Stimulated activated CD4-positive, alpha-beta T cell treated with anti-CD3 and anti-CD28 coated beads, Interleukin-1b, Interleukin-23, amount 100 ng/mL, for 4 hours (primary cell): ENCODE data around the gene EPHA1.
"Not testable (repeated sequence)": the region's sequence is repeated elsewhere in the genome, so short reads cannot be mapped to it uniquely, and the experiment has no call there.

Experiments
- DNase-seq, 2 donors: peaks; one replicate each; pipeline ENCODE4 v3.0.0-alpha.2; 2020; ENCODE audit warnings: low read depth in 2 of 2

The EPHA1 gene

DNA sequence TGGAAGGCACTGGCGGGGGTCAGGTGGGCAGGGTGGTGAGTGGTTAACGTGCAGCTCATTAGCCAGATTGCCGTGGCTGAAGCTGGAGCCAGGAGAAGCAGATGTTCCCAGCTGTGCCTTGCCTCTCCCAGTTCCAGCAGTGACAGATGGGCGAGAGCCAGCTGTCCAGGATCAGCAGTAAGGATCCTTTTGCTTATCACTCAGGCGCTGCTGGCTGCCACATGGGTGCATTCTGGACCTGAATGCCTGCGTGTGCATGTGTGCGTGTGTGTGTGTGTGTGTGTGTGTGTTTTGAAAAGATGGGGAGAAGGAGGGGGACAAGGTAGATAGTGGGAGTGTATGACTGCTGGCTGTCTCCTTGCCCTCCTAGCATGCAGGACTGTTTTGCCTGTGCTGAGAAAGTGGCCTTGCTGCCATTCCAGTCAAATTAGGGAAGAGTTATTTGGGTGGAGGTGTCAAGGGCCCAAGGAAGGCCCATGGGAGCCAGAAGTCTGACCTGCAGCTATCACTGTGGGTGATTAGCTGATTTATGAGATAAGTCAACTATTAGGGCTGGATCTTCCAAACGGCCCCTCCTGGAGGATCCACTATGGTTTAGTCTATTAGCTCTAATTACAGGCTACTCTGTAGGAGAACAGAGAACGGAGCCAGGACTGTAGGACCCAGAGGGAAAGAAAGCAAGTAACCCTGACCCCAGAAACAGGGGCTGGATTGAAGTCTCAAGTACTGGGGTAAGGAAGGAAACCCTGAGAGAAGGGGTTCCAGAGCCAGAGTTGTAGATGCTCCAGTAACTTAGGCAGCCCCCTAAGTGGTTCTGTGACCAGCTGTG lies 3.3 kb downstream of the EPHA1 start:
- no peak for DNase-seq

DNA sequence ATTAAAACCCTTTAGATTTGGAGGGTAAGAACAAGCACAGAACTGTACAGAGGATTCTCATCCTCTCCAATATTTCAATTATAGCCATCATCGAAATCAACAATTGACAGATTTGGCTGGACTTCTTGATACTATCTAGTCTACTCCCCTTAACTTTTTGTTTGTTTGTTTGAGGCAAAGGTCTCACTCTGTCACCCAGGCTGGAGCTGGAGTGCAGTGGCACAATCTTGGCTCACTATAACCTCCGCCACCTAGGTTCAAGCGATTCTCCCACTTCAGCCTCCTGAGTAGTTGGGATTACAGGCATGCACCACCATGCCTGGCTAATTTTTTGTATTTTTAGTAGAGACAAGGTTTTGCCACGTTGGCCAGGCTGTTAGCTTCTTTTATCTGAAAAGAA lies 6.4 kb downstream of the EPHA1 start:
- not testable (repeated sequence) for DNase-seq

DNA sequence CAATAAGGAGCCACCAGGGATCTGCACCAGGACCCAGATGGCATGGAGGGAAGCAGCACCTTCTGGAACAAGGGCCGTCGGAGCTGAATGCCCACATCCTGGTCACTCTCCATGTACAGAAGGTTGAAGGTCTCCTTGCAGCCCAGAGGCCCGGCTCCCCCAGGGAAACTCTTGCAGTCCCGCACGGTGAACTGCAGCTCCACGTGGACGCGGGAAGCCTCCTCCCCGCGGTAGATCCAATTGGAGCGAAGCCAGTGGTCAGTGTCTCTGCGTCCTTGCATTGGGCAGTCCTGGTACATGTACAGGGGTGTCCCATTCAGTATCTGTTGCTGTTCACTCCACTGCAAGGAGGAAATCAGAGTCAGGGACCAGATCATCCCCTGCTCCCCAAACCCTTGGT lies 7.4 kb downstream of the EPHA1 start:
- no peak for DNase-seq

DNA sequence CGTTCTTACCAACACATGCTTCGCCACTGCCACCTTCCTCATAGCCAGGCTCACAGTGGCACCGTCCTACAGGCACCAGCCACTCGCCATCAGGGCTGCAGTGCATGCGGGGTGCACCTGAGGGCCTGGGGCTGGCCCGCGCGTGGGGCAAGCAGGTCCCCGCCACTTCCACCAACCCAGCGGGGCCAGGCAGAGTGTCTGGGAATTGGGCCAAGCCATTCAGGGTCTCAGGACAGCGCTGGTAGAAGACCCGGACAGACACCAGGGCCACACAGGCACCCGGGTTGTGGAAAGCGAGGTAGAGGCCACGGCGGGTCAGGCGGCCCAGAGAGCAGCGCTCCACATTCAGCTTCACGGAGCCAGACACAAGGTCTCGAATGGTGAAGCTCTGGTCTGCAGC lies 9.0 kb downstream of the EPHA1 start:
- no peak for DNase-seq

DNA sequence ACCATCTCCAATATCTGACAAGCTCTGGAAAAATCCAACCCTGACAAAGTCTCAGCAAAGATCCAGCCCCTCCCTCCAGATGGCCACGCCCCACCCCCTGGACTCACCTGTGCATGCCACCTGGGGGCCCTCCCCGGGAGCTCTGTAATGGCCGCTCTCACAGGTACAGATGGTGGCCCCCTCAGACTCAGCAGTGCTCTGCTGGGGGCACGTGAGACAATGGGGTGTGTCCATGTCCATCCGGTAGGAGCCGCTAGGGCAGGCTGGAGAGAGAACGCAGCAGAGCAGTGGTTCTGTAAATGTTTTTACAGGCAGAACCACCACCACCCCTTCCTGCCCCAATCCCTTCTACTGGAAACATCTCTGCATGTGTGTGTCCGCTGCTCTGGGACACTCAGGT lies 9.5 kb downstream of the EPHA1 start:
- DNase-seq: no peak

DNA sequence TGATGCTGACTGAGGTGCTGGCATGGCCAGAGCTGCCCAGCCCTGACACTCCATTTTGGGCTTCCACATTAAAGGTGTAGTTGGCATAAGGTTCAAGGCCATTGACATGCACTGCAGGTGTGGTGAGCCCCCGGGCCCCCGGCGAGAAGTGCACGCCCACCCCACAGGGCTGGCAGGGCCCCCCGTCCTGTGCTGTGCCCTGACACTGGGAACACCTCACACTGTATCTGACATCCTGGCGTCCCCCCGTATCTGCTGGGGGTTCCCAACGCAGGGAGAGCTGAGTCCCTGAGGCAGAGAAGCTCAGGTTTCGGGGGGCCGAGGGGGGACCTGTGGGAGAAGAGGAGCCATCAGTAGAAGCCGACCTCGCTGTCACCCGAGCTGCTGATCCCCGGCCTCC lies 10.0 kb downstream of the EPHA1 start:
- no peak for DNase-seq

DNA sequence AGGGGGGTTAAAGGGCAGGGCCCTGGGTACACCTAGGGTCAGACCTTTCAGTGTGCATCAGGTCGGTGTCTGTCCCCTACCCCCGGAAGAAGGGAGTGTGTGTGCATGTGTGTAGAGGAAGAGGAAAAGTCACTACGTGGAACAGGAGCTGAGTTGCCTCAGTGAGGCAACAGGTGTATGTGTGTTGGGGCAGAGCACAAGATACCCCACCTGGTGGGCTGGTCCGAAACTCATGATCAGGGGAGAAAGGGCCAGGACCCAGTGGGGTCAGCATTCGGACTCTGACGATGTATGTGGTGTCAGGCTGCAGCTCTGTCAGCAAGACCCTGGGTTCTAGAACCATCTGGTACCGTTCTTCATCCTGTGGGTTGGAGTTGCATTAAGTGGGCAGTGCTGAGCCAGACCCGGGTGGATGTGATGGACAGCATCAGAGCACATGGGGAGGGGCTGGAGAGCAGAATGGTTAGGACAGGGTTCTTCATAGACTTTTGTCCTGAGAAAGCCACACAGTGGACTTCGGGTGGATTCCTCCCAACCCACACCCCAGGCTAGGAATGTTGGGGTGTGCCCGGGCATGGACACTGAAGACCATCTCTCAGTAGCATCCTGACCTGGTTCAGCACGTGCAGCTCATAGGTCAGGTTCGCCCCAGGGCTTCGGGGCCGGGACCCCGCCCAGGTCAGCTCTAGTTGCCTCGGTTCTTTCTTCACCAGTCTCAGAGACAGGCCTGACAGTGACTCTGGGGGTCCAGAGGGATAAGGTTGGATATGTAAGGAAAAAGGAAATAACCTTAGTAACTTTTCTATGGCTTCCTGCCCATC lies 10.7 kb downstream of the EPHA1 start:
- no peak for DNase-seq

DNA sequence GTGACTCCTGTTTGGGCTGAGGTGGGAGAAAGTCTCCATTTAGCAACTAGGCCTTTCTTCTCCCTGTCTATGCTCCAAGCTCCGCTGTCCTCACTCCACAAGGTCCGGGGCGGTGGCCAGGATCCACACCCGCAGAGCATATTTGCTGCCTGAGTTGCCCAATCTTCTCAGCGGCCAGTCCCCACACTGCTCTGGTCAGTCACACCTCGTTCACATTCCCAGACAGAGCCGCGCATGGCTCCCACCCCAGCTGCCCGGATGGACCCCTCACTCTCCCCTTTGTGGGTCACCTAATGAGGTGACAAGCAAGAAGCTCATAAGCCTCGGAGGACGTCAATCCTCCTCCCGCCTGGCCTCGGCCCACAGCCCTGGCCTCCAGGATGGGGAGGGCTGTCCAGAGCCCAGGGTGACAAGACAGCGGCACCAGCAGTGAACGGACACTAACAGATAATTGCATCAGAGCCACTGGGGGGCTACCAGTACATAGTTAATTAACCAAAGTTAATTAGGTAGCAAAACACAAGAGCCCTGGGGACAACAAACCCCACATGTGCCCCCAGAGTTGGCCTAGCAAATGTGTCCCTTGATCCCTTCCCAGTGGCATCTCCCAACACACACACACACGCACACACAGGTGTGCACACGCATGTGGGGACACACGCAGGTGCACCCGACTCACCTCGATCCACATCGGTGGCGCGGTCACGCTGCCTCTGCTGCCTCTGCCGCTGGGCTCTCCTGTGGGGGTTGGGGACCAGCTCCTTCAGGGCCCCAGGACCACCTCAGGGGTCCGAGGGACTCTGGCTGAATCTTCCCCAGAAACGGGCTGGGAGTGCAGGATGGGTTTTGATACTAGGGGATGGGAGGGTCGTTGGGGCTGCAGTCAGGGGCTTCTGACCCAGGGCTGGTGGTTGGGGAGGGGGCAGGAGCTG lies 11.8 kb downstream of the EPHA1 start:
- DNase-seq: no peak

DNA sequence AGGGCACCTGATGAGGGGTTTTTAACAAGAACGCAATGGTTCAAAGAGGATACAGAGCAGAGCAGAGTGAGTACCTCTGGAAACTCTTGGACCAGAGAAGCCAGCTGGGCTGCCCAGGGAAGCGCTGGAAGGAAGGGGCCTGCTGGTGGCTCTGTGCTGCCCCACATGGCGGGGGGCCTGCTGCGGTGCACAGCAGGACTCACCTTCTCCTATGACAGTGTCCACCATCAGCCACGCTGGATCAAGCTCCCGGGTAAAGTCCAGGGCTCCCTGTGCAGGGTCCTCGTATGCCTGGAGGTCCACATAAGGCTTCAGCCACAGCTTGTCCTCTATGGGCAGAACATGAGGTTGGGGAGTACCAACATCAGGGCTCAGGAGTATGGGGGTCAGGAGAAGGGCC lies 12.5 kb downstream of the EPHA1 start:
- no peak for DNase-seq

DNA sequence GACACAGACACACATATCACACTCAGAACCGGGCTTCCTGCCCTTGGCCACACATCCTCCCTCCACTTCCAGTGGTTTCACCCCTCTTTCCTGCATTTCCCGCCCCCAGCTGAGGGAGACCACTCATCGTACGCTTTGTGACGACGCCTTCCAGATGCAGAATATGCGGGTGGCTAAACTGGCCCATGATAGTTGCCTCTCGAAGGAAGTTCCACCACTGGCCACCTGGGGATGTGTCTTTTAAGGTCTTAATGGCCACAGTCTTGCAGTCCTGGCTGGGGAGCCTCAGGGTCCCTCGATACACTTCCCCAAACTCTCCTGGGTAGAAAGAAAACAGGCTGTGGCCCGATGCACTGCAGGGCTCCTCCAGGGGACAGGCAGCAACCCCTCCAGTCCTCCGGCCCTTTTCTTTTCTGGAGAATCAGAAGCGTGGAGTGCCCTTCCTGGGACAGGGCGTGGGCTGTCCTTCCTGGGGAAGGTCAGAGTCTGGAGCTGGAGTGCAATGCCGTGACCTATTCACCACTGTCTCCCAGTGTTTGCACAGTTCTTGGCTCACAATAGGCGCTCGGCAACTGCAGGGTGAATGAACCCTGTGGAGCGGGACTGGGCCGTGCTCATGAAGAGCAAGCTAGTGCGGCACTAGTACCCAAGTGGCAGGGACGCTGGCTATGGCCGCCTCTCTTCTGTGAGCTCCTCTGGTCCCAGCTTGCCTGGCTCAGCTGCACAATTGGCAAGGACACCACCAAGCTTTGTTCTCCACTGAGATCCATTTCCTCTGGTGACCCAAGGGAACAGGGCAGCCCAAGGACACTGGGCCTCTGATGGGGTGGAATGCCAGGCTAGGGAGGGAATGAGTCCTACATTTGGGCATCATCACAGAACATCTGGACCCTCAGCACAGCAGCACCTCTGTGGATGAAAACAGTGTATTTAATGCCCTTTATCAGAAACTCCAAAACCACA lies 13.2 kb downstream of the EPHA1 start:
- DNase-seq: no peak

DNA sequence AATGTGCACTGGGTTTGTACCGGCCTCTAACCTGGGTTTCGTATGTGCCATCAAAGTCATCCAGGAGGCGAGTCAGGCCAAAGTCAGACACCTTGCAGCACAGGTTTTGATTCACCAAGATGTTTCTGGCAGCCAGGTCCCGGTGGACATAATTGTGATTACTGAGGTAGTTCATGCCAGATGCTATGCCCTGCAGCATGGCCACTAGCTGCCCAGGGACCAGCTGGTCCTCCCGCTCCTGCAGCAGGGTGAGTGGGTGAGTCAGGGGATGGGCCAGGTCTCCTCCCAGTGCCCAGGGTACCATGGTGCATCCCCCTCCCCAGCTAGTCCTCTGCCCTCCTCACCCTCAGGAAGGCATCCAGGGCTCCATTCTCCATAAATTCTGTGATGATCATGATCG lies 13.9 kb downstream of the EPHA1 start:
- no peak for DNase-seq

DNA sequence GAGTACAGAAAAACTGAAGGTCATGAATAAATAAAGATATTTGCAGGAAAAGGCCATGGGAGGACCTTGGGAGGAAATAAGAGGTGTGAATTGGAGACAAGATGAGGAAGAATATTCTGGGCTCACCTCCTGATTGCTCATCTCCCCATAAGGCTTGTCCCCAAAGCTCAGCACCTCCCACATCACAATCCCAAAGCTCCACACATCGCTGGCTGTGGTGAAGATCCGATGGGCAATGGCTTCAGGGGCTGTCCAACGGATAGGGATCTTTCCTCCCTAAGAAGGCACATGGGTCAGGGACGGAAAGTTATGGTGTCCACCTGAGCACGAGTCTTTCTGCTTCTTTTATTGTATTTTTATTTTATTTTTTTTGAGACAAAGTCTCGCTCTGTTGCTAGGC lies 14.6 kb downstream of the EPHA1 start:
- no peak for DNase-seq

DNA sequence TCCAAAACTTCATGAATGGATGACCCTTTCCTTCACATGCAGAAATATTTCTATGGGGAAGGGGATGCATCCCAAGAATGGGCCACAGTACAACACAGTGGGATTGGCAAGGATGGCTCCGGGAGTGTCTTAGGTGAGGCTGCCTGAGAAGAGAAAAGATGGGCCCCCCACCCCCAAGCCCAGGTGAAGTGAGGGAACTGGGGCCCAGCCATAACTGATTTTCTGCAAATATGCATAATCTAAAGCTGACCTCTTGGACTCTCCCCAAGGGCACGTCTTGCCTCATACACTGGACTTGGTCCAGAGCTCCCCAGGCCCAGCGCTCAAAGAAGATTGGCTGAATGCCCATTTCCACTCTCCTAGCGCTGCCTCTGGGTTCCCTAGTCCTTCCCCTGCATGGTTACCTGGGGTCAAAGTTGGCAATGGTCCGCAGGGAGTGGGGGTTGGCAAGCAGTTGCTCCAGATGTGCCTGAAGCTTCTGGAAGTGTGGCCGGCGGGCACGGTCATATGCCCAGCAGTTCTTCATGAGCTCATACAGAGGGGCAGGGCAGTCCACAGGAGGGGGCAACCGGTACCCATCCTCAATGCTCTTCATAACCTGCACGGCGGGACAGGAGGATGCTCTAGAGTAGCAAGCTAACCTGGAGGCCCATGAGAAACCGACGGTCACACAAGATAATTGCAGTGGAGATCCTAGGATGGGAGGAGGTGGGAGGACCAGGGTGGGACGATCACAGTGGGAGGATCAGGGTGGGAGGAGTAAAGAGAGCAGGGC lies 15.2 kb downstream of the EPHA1 start:
- no peak for DNase-seq

DNA sequence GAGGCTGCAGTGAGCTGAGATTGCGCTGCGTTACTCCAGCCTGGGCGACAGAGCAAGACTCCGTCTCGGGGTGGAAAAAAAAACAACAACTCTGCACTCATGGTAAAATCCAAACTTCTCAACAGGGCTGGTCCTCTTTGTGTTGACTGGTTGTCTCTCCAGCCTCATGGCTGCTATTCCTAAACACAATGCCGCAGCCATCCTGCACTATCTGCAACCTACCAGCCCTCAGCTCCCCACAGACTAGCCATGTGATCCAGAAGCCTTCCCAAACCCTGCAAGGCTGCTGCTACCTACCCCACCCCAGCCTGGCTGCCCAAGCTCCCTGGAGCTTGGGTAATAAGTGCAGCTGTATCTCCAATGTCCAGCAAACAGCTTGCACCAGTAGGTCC lies 15.8 kb downstream of the EPHA1 start:
- DNase-seq: no peak

DNA sequence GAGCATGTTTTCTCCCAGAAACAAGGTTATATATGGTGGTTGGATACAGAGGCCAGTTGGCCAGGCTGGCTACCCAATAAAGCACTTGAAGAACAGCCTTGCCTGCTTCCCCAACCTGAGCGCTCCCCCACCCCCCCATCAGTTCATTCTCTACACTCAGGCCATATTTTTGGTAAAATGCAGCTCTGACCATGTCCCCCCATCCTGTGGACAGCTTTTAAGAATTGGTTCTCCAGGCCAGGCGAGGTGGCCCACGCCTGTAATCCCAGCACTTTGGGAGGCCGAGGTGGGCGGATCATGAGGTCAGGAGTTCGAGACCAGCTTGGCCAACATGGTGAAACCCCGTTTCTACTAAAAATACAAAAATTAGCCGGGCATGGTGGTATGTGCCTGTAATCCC lies 16.2 kb downstream of the EPHA1 start:
- DNase-seq: not testable (repeated sequence)

DNA sequence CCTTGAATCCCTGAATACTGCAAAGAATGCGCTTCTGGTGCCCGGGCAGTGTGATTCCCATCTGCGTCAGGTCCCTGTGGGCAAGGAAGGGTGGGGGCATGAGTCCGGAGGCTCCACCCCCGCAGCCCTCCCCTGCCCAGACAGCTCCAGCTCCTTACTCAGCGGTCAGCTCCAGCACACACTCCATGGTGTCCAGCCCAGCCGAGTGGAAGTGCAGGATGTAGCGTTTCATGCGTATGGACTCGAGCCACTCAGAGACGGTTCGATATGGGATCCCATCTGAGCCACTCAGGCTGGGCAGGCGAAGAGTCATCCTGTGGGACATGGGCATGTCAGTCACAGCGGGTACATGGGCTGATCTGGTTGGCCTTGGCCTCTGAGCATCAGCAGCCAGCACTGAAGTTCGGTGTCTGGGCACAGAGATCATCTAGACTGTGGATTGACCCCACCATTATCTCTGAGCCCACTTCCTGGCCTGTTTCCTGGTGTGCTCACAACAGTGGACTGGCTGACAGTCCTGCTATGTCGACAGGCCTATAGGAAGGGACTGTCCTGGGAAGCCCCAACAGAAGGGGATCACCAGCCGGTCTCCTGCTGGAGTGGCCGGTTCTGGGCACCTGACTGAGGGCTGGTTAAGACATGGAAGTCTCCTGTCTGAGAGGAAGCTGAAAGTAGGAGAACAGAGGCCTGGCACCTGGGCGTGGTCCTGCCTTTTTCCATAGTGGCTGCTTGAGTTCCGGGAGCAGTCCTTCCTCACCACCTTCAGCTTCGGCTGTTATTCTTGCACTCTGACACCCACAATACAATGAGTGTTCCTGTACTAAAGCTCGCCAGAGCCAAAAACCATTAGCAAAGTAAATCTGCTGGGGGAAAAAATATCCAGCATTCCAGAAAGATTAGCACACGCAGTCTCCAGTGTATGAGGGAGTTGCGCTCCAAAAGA lies 16.9 kb downstream of the EPHA1 start:
- no peak for DNase-seq

DNA sequence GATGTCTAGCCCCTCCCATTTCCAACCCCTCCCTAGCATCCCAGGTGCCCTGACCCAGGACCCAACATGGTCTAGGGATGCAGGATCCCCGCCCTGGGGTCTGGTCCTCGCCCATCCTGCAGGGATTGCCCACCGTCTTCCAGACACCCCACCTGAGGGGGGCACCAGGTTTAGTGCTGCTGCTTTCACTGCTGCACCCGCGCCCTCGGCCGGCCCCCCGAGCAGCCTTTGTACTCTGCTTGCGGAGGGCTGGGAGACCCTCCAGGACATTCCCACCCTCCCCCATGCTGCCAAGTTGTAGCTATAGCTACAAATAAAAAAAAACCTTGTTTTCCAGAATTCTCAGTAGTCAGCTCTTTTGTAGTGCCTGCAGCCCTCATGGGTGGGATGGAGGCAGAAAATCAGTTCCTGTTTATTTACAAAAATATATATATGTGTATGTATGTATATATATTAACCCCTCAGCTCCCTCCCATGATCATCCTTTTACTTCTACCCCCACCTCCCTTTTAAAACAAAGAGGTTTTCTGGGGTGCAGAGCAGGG lies 17.8 kb downstream of the EPHA1 start:
- no peak for DNase-seq

DNA sequence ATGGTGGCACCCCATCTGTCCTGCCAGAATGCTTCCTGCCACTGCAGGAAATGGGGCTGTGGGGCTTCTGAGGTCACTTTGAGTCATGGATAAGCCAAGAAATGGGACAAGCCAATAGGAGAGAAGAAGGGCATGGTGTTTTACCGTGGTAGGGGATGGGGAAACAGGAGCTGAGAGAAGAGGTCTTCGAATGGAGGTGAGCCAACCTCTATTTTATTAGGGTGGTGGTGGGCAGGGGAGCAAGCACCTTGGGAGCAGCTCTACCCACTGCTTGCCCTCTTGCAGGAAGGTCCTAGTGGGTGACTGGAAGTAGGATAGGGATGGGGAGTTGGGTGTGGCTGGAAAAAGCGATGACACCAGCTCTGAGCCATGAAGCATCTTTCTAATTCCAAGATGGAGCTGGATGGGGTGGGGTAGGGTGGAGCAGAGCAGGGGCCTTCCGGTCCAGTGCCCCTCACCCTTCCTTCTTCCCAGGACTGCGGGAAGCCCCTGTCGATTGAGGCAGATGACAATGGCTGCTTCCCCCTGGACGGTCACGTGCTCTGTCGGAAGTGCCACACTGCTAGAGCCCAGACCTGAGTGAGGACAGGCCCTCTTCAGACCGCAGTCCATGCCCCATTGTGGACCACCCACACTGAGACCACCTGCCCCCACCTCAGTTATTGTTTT lies 18.4 kb downstream of the EPHA1 start:
- no peak for DNase-seq
